Bronchial epithelial cell (primary cell): ENCODE data around the gene CDK5RAP3. TPM values are rescaled to one million over a fixed set of nuclear protein-coding genes. Genes with fewer than 3 reads are reported as not detected.
A peak's percentile ranks its signal among the peaks of the same experiment; 100 is the strongest.

Experiments
- DNase-seq: peaks from one replicate; pipeline ENCODE4 v3.0.0-alpha.2; 2010; ENCODE audit warnings: low read depth
- FAIRE-seq: peaks from 2 replicates; lab custom pipeline; 2011; peaks lifted over from hg19 to GRCh38; lab: Jason Lieb, UNC
- H3K27me3 ChIP-seq: 2 replicates; pipeline ENCODE4 v1.5.1; 2011; ENCODE audit warnings: low read length; ENCODE audit not compliant: control insufficient read depth, insufficient read depth
- H3K36me3 ChIP-seq: 2 replicates; pipeline ENCODE4 v1.5.1; 2011; ENCODE audit warnings: low read length; ENCODE audit not compliant: control insufficient read depth, insufficient read depth
- H3K4me3 ChIP-seq: 2 replicates; pipeline ENCODE4 v1.5.1; 2011; ENCODE audit warnings: mild to moderate bottlenecking, low read depth, low read length, control low read depth
- total RNA-seq: library from RNA; depleted of rRNA; stranded (reverse); fragments of >200 nt; gene quantifications from 2 replicates; pipeline ENCODE4 v1.2.1, GENCODE V29; 2014
- TF ChIP-seq, protein P1 (sequence below): IDR thresholded peaks from 2 replicates; pipeline ENCODE4 v1.5.1; 2011; ENCODE audit warnings: mild to moderate bottlenecking, moderate library complexity, low read length, control low read depth, inconsistent platforms; ENCODE audit not compliant: insufficient read depth, severe bottlenecking

CDK5RAP3 gene
- total RNA-seq, 1 donor from 2014 or later: 89.8 TPM

DNA sequence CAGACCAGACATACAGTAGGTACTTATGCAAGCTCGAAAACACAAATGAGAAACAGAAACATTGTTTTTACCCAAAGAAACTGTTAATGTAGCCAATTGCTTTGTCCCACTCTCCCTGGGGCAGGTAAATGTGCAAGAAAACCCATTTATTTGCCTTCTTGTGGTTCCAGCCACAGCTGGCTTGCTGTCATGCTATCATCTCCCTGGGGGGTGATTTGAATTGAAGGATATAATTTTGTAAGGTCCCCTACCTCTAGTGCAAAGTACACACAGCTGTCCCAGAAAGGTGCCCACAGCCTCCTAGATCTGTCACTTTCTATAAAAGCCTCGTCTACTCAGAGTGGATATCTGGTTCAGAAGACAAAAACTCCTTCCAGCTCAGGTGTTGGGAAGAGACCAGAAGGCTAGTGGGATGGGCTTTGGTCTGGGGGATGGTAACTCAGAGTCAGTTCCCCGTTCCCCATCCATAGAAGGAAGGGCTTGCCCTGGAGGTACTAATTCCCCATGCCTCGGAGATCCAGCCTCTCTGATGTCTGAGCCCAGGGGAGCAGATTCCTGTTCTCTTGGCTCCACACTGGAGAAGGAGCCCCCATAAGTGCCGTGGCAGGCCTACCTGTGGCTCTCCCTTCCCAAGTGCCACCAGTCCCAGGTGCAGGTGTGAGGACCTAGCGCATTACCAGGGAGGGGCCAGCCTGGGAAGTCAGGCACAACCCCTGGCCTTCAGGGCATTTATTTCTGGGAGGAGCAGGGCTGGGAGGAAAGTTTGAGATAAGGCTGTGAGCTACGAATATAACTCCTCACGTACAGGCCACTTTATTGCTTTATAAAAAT lies 10.9 kb upstream of the CDK5RAP3 start:
- FAIRE-seq (no peak), DNase-seq (no peak)
- Histone ChIP-seq H3K36me3 (no peaks in the 10 kb centered on the region), H3K4me3 (no peak overlapping the region), H3K27me3 (no peaks in the 10 kb centered on the region)
- TF ChIP-seq, protein P1, sequence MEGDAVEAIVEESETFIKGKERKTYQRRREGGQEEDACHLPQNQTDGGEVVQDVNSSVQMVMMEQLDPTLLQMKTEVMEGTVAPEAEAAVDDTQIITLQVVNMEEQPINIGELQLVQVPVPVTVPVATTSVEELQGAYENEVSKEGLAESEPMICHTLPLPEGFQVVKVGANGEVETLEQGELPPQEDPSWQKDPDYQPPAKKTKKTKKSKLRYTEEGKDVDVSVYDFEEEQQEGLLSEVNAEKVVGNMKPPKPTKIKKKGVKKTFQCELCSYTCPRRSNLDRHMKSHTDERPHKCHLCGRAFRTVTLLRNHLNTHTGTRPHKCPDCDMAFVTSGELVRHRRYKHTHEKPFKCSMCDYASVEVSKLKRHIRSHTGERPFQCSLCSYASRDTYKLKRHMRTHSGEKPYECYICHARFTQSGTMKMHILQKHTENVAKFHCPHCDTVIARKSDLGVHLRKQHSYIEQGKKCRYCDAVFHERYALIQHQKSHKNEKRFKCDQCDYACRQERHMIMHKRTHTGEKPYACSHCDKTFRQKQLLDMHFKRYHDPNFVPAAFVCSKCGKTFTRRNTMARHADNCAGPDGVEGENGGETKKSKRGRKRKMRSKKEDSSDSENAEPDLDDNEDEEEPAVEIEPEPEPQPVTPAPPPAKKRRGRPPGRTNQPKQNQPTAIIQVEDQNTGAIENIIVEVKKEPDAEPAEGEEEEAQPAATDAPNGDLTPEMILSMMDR: no peak

DNA sequence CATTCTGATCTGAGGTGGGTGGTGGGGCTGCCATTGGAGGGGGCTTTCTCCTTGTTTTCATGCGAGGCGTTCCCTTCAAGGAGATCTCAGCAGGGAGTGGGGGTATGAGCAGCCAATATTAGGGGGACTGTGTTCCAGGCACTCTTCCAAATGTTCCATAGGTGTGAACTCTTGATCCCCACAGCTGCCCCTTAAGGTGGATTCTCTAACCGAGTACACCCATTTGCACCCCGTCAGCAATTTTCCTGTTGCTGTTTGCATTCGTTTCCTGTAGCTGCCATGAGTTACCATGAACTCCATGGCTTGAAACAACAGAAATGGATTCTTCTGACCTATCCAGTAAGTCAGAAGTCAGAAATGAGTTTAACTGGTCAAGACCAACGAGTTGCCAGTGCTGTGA lies 9.5 kb upstream of the CDK5RAP3 start:
- Histone ChIP-seq H3K36me3 (no peaks in the 10 kb centered on the region), H3K27me3 (no peaks in the 10 kb centered on the region), H3K4me3 (no peak overlapping the region)
- FAIRE-seq: peak; percentile 55
- DNase-seq: no peak
- TF ChIP-seq, protein P1: no peak

DNA sequence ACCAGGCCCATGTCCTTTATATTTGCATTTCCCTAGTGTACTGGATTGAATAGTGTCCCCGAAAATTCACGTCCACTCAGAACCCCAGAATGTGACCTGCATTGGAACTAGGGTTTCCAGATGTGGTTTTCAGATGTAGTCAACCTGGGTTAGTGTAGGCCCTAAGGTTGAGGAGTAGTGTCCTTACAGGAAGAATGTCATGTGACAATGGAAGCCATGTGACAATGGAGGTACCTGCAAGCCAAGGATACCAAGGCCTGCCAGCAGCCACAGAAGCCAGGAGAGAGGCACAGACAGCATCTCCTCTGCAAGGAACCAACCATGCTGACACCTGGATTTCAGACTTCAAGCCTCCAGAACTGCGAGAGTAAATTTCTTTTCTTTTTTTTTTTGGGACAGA lies 8.0 kb upstream of the CDK5RAP3 start:
- TF ChIP-seq, protein P1: no peak
- FAIRE-seq (no peak), DNase-seq (no peak)
- Histone ChIP-seq H3K4me3 (no peak overlapping the region), H3K27me3 (no peaks in the 10 kb centered on the region), H3K36me3 (no peaks in the 10 kb centered on the region)

DNA sequence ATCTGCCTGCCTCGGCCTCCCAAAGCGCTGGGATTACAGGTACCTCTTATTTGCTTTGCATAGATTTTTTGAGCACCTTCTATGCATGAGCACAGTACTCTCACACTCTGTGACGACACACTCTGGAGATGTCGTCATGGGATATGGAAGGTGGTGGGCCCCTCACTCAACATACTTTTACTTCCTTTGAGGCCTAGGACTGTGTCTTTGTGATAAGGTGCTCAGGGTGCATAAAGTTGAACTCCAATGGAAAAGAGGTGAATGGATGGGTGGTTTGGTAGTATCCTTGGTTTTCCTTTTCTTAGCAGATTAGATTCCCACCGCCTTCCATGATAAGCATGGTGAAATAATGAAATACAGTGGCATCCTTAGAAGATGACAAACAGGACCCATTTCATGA lies 6.1 kb upstream of the CDK5RAP3 start:
- no peaks in the 10 kb centered on the region for H3K27me3 ChIP-seq
- FAIRE-seq (no peak), DNase-seq (no peak)
- TF ChIP-seq, protein P1: no peak
- no peak overlapping the region for H3K4me3 ChIP-seq
- H3K36me3 ChIP-seq: no peaks in the 10 kb centered on the region

DNA sequence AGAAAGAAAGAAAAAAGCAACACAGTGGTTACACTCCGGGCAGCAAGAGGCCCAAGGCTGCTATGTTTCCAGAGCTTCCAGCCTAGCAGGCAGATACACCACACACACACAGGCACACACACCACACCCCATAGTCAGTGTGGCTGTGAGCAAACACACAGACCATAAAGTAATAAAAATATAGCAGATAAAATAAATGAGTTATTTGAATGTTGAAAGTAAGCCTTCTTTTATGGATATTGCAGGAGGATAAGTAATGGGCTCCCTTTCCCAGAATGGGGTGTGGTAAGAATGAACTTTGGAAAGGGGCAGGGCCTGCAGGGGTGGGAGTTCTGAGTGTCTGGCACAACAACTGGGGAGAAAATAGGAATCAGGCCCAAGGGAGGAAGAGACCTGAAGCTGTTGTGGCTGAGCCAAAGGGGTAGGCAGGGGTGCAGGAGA lies 4.8 kb upstream of the CDK5RAP3 start:
- FAIRE-seq (no peak), DNase-seq (no peak)
- Histone ChIP-seq H3K27me3 (no peaks in the 10 kb centered on the region), H3K4me3 (no peak overlapping the region), H3K36me3 (no peaks in the 10 kb centered on the region)
- TF ChIP-seq, protein P1: no peak
